Activated T-helper 17 cell treated with anti-CD3 and anti-CD28 coated beads, Interleukin-2, amount 50 U/mL, for 72 hours (primary cell): Measurements from ENCODE around the gene KCNJ4. TPM values are rescaled to one million over a fixed set of nuclear protein-coding genes. Genes with fewer than 3 reads are reported as not detected.

Experiments used
- ATAC-seq: fragments of 150-1000 bp; cut with Tn5 transposase; replicated peaks from 2 replicates; pipeline ENCODE4 v1.10.0; 2021; ENCODE audit warnings: mild to moderate bottlenecking, moderate library complexity
- H3K27ac Mint-ChIP-seq: one replicate; pipeline ENCODE4 v1.8.0; 2022; ENCODE audit warnings: mixed read lengths
- H3K27me3 Mint-ChIP-seq: one replicate; pipeline ENCODE4 v1.8.0; 2022; ENCODE audit warnings: mixed read lengths
- H3K36me3 Mint-ChIP-seq: one replicate; pipeline ENCODE4 v1.8.0; 2022; ENCODE audit warnings: low read depth, mild to moderate bottlenecking, mixed read lengths
- H3K4me1 Mint-ChIP-seq: one replicate; pipeline ENCODE4 v1.8.0; 2022; ENCODE audit warnings: mixed read lengths
- H3K4me3 Mint-ChIP-seq: one replicate; pipeline ENCODE4 v1.8.0; 2022; ENCODE audit warnings: mild to moderate bottlenecking, mixed read lengths
- H3K9me3 Mint-ChIP-seq: one replicate; pipeline ENCODE4 v1.8.0; 2022; ENCODE audit warnings: mixed read lengths
- total RNA-seq, 2 donors: library from RNA; stranded (reverse); gene quantifications; one replicate each; pipeline ENCODE4 v1.2.3, GENCODE V29; 2022

The KCNJ4 gene
- total RNA-seq, 2 donors from 2014 or later = not detected

DNA sequence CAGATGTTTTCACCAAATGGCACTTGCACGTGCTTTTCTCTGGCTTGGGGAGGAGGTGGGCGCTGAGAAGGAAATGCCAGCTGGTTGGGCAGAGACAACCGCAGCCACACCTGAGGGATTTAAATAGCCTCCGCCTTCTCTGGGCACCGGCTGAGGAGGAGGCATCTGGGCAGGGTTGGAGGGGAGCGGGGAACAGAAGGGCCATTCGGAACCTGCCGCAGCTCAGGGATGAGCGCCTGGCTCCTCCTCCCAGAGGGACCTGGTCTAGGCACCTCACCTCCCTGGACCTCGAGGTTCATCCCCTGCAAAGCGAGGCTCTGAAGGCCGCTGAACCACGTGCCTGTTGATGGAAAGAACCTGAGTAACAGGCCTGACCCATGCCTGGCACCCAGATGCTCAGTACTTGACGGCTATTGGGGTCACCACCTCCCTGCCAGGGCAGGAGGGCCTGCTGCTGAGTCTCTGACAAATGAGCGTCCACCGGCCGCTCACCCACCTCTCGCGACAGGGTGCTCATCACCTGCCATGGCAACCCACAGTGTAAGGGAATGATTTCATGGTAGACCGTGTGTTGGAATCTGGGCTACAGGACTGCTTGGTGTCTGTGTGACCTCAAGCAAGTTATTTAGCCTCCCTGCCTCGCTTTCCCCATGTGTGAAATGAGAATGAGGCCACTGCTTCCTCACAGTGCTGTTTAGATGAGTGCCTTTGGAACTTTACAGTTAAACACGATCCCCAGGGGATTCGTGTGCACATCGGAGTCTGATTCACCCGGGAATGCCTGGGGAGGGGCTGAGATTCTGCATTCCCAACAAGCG, 10.9 kb upstream of the KCNJ4 start:
- peaks cover 27% of the 10 kb centered on the region for H3K27me3 Mint-ChIP-seq
- no peak overlapping the region for H3K27ac Mint-ChIP-seq
- H3K9me3 Mint-ChIP-seq = no peaks in the 10 kb centered on the region
- H3K4me1 Mint-ChIP-seq = no peaks in the 10 kb centered on the region
- no peak for ATAC-seq
- H3K4me3 Mint-ChIP-seq = no peak overlapping the region
- H3K36me3 Mint-ChIP-seq = no peaks in the 10 kb centered on the region

DNA sequence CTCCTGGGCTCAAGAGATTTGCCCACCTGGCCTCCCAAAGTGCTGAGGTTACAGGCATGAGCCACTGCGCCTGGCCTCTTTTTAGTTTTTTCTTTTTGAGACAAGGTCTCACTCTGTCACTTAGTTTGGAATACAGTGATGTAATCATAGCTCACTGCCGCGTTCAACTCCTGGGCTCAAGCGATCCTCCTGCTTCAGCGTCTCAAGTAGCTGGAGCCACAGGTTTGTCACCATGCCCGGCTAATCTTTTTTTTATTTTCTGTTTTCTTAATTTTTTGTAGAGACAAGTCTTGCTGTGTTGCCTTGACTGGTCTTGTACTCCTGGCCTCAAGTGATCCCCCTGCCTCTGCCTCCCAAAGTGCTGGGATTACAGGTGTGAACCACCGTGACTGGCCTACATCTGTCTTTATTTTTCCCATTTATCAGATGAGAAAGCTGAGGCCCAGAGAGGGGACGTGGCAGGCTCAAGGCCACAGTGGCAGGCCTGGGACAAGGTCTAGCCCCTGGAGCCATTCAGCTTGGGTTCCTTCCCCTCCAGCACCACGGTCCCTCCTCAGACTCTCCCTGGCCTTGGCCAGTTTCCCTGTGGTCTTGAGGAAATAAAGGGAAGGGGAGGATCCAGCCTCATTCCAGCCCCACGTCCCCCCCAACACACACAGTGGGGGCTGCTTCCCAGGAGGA, 10.1 kb upstream of the KCNJ4 start:
- H3K4me1 Mint-ChIP-seq = no peaks in the 10 kb centered on the region
- no peak overlapping the region for H3K4me3 Mint-ChIP-seq
- no peaks in the 10 kb centered on the region for H3K9me3 Mint-ChIP-seq
- ATAC-seq = no peak
- peaks cover 34% of the 10 kb centered on the region for H3K27me3 Mint-ChIP-seq
- H3K36me3 Mint-ChIP-seq = no peaks in the 10 kb centered on the region
- H3K27ac Mint-ChIP-seq = no peak overlapping the region

DNA sequence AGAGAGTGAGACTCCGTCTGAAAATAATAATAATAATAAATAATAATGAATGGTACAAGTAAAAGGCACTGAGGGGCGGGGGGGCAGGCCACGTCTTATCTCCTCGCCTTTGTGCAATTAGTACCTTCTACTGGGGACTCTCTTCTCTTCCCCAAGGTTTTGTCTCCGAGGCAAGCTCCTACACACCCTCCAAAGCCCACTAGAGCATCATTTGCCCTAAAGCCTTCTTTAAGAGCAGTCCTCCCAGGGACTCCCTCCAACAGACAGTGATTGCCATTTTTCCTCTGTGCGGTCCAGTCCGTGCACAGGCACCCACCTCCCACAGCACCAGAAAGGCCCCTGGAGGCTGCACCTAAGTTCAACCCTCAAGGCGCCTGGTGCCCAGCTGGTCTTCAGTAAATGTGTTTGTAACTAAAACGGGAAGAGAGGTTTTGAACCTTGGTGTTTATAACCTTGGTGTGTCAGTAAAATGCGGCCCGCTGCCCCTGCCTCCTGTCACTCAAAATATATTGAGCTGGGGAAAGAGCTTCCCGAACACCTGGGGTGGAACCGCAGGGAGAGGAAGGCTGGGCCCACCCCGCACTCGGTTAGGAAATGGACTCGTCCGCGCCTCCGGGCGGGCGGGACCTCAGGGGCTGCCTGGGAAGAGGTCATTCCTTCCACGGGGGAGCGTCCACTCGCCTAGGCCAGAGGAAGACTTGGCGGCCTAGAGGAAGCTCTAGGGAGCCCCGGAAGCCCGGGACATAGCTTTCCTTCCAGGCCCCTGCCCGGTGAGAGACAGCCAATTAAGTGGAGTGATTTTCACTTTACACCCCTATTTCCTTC, 8.2 kb upstream of the KCNJ4 start:
- Mint-ChIP-seq H3K4me3 (no peak overlapping the region), H3K9me3 (no peaks in the 10 kb centered on the region), H3K27me3 (peaks cover 45% of the 10 kb centered on the region), H3K36me3 (no peaks in the 10 kb centered on the region), H3K27ac (no peak overlapping the region), H3K4me1 (no peaks in the 10 kb centered on the region)
- no peak for ATAC-seq

DNA sequence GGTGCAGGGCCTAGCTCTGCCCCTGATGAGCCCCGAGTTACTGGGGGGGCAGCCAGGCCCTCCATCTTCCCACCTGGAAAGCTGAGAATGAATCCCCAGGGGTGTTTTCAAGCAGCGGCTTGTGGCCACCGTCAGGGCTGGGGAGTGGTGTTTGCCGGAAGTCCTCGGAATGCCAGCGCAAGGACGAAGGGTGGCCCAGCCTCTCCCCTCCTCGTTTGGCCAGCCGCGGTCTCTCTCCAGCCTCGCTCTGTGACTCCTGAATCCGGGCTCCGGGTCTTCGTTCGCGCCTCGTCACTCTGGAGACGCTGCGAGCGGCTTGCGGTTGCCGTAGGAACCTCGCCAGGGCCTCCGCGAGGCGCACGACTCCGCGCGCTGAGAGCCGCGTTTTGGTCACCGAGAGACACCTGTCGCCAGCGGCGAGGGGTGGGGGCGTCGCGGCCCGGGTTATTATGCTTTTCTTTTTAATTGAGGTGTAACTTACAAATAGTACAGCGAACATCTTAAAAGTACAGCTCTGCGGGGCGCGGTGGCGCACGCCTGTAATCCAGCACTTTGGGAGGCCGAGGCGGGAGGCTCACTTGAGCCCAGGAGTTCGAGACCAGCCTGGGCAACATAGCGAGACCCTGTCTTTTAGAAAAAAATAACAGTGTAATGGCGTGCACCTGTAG, 6.5 kb upstream of the KCNJ4 start:
- Mint-ChIP-seq H3K9me3 (no peaks in the 10 kb centered on the region), H3K4me1 (no peaks in the 10 kb centered on the region), H3K36me3 (peaks cover 4% of the 10 kb centered on the region), H3K27me3 (peaks cover 50% of the 10 kb centered on the region), H3K4me3 (no peak overlapping the region), H3K27ac (no peak overlapping the region)
- peak; percentile 56 for ATAC-seq

DNA sequence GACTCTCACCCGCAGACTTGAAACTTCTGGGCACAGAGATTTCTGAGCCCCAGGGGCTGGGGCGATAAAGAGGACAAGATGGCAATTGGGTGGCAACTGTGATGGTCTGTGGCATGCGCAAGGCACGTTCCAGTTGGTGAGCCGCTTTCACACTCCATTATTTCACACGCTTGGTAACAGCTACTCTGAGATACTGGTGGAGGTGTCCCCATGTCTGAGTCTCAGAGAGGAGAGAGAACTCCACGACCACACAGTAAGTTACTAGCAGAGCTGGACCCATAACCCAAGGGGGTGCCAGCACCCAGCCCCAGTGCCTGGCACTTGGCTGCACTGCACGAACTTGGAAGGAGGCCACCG, 6.0 kb upstream of the KCNJ4 start:
- H3K36me3 Mint-ChIP-seq = peaks cover 8% of the 10 kb centered on the region
- H3K27ac Mint-ChIP-seq = no peak overlapping the region
- peaks cover 53% of the 10 kb centered on the region for H3K27me3 Mint-ChIP-seq
- peak; percentile 7 for ATAC-seq
- no peaks in the 10 kb centered on the region for H3K9me3 Mint-ChIP-seq
- no peak overlapping the region for H3K4me3 Mint-ChIP-seq
- H3K4me1 Mint-ChIP-seq = no peaks in the 10 kb centered on the region

DNA sequence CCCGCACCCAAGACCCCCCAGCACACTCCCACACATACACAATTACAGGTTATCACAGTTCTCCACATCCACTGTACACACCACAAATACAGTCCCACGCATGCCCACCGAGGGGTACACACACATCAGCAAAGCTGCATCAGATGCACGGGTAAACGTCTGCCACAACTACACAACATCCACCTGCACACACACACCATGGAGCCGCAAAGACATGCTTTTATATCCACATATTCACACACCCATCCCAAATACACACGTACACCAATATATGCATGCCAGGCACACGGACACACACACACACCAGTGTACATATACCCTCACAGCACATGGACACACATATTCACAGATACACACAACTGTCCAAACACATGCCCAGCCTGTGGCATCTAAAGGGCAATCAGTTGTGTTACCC, 5.4 kb upstream of the KCNJ4 start:
- no peak for ATAC-seq
- H3K4me1 Mint-ChIP-seq = no peaks in the 10 kb centered on the region

DNA sequence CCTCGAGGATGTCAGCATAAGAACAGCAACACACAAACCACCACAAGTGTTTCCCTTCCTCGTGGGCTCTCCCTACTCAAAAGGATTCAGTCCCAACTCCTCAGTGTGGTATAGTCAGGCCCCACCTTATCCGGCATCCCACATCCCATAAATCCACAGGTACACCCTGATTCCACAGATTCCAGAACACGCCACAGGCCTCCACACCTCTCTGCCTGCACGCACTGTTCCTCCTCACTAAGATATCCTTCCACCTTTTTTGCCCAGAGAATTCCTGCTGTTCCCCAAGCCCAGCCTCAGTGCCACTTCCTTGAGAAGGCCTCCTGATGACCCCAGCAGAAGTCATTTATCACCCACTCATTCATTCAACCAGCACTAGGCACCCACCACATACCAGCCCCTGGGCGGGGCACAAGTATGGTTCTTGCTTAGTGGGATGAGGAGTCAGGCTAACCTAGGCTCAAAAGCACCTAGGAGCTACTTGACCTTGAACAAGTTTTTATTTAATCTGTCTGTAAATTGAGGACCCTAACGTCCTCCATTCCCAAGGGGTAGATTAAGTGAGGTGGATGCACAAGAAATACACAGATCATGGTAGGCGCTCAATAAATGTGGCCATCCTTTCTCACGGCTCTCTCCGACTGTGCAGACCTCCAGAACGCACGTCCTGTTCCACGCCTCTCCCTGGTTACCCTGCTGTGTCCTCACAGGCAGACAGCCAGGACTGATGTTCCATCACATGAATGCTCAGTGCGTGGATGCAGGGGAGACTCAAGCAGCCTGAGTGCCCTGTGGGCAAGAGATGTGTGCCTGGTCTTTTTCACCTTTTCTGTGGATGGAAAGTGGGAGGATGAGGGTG, 2.1 kb upstream of the KCNJ4 start:
- peak overlapping the region; percentile 45 for H3K4me3 Mint-ChIP-seq
- H3K9me3 Mint-ChIP-seq = no peaks in the 10 kb centered on the region
- peaks cover 53% of the 10 kb centered on the region for H3K27me3 Mint-ChIP-seq
- no peak overlapping the region for H3K27ac Mint-ChIP-seq
- ATAC-seq = no peak
- H3K36me3 Mint-ChIP-seq = peaks cover 8% of the 10 kb centered on the region
- no peaks in the 10 kb centered on the region for H3K4me1 Mint-ChIP-seq

More for the DNA sequence above, 5.4 kb upstream of the KCNJ4 start:
- no peak overlapping the region for H3K4me3 Mint-ChIP-seq
- H3K36me3 Mint-ChIP-seq = peaks cover 8% of the 10 kb centered on the region
- H3K27me3 Mint-ChIP-seq = peaks cover 53% of the 10 kb centered on the region
- no peak overlapping the region for H3K27ac Mint-ChIP-seq
- H3K9me3 Mint-ChIP-seq = no peaks in the 10 kb centered on the region

DNA sequence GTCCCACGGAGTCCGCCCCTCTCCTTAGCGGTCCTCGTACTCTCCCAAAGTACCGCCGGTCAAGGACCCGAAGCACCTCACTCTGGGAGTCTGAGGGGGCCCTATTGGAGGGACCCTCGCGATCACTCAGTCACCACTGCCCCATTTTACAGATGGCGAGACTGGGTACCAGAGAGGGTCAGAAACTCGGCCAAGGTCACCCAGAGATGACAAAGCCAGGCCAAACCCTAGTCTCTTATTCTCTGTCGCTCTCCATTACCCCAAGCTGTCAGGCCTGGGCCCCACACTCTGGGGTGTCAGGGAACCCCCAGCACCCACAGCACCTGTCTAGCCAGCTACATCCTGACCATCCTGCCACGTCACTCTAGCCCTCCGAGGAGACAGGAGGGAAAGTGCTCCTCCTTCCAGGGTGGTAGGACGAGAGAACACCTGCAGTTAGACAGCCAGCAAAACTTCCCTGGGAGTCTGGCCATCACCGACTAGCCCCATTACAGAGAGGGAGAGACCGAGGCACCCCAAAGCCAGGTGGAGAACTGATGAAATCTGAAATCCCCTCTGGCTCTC, 1.4 kb upstream of the KCNJ4 start:
- H3K27ac Mint-ChIP-seq = no peak overlapping the region
- H3K4me3 Mint-ChIP-seq = peak overlapping the region; percentile 45
- peaks cover 8% of the 10 kb centered on the region for H3K36me3 Mint-ChIP-seq
- peaks cover 54% of the 10 kb centered on the region for H3K27me3 Mint-ChIP-seq
- H3K9me3 Mint-ChIP-seq = no peaks in the 10 kb centered on the region
- no peaks in the 10 kb centered on the region for H3K4me1 Mint-ChIP-seq
- no peak for ATAC-seq

DNA sequence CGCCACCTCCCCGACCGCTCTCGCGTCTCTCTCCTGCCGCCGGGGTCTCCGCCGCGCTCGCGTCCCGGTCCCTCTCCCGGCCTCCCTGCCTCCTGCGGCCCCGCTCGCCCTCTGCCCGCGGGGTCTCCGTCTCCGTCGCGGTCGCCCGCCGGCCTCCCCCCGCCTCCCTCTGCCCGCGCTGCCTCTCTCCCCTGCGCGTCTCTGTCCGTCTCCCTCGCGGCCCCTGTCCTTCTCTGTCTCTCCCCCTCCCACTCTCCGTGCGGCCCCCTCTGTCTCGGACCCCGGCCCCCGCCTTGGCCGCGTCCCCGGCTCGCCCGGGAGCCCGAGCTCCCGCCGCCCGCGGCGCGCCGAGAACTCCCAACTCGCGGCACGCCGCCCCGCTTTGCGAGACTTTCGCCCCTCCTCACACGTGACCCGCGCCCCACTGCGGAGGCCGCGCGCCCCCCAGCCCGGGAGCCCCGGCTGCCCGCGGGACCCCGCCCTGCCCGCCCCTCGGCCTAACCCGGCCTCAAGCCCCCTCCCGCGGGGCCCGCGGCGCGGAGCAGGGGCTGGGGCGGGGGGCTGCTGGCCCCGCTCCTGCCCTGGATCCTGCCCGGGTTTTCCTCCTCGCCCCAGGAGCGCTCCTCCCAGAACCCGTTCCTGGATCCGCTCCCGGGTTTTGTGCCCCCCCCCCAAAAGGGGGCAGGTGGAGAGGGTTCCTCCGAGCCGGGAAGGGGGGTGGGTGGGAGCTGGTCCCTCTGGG, 702 bp upstream of the KCNJ4 start:
- H3K27me3 Mint-ChIP-seq = peaks cover 52% of the 10 kb centered on the region
- no peak overlapping the region for H3K4me3 Mint-ChIP-seq

DNA sequence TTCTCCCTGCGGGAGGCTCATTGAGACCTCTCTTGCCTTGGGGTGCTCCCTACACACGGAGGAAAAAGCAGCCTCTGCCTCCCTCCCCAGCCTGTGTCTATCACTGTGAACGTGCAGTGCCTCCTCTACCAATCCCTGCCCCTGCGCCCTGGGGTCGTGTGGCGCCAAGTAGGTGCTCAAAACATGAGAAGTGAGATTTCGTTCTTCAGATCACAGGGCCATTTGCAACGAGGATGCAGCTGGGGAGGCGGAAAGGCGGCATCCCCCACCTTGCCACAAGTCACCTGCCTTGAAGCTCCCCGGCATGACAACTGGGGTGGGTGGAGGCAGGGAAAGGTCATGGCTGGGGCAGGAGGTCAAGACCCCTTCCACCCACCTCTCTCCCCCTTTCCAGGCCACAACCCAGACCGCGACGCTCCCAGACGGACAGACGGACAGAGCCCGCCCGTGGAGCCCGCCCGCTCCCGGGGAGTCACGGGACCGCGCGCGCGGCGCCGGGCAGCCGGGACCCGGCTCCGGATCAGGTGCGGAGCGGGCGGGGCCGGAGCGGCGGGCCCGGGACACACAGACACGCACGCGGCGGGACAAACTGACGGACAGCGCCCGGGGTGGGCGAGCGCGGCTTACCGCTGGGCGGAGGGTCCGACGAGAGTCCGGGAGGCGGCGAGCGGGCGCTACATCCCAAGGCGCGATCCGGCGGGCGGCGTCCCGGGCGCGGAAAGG, 485 bp downstream of the KCNJ4 start:
- peaks cover 8% of the 10 kb centered on the region for H3K36me3 Mint-ChIP-seq
- peaks cover 53% of the 10 kb centered on the region for H3K27me3 Mint-ChIP-seq
- H3K4me1 Mint-ChIP-seq = no peaks in the 10 kb centered on the region
- ATAC-seq = peak; percentile 35
- H3K4me3 Mint-ChIP-seq = peak overlapping the region; percentile 57
- H3K9me3 Mint-ChIP-seq = no peaks in the 10 kb centered on the region
- no peak overlapping the region for H3K27ac Mint-ChIP-seq

More for the DNA sequence above, 702 bp upstream of the KCNJ4 start:
- Mint-ChIP-seq H3K9me3 (no peaks in the 10 kb centered on the region), H3K36me3 (peaks cover 8% of the 10 kb centered on the region), H3K27ac (no peak overlapping the region), H3K4me1 (no peaks in the 10 kb centered on the region)
- no peak for ATAC-seq

DNA sequence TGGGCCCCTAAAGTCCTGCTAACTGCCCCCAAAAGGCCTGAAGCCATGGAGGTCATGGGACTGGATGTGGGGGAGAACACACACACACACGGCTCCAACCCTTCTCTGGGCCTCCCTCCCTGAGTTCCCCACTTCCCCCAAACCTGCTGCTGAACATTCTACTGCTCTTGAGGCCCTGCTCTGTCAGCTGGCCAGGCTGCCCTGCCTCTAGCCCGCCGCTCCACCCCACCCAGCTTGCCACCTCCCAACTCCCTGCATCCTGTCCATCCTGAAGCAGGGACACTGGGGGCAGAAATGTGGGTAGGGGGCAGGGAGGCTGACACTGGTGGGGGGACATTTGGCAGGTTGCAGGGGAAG, 1.0 kb downstream of the KCNJ4 start:
- no peaks in the 10 kb centered on the region for H3K9me3 Mint-ChIP-seq
- H3K4me3 Mint-ChIP-seq = peak overlapping the region; percentile 57
- H3K4me1 Mint-ChIP-seq = no peaks in the 10 kb centered on the region
- H3K27me3 Mint-ChIP-seq = peaks cover 49% of the 10 kb centered on the region
- H3K36me3 Mint-ChIP-seq = peaks cover 8% of the 10 kb centered on the region
- ATAC-seq = no peak
- H3K27ac Mint-ChIP-seq = no peak overlapping the region

DNA sequence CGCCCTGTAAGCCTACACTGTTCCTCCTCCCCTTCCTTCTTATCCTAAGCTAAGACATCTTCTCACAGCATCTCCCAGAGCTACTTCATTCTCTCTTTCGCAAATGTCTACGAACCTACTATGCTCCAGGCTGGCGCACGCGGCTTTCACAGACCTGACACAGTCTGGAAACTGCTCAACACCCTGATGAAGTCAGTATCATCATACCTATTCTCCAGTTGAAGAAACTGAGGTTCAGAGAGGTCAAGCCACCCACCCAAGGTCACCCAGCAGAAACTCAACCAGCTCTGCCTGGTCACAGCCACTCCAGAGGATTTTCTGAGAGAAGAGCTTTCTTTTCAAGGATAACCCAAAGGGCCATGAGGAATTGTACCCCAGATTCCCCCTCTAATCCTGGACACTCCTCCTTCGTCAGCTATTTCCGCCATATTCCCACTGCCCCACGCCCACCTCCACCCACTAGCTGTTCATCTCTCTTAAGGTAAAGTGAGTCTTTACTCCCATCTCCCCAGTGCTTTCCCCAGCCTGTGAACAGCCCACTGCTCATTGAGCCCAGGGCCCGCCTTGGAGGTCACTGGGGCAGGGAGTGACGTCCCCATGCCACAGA, 1.8 kb downstream of the KCNJ4 start:
- no peak for ATAC-seq
- no peak overlapping the region for H3K4me3 Mint-ChIP-seq
- H3K27me3 Mint-ChIP-seq = peaks cover 42% of the 10 kb centered on the region
- H3K9me3 Mint-ChIP-seq = no peaks in the 10 kb centered on the region
- H3K4me1 Mint-ChIP-seq = no peaks in the 10 kb centered on the region
- H3K36me3 Mint-ChIP-seq = peaks cover 8% of the 10 kb centered on the region
- no peak overlapping the region for H3K27ac Mint-ChIP-seq
